AG09309 (cell line): ENCODE measurements around the gene RAB35.

Experiments used
- DNase-seq: peaks from one replicate; pipeline ENCODE4 v3.0.0-alpha.2; 2010; ENCODE audit warnings: low read depth
- H3K4me3 ChIP-seq: 2 replicates; pipeline ENCODE4 v1.5.1; 2011; ENCODE audit warnings: mild to moderate bottlenecking, low read depth, low read length, moderate library complexity; ENCODE audit not compliant: control insufficient read depth
- TF ChIP-seq, protein P1 (sequence below): IDR thresholded peaks from 2 replicates; pipeline ENCODE4 v1.5.1; 2011; ENCODE audit warnings: mild to moderate bottlenecking, low read depth, low read length, inconsistent platforms; ENCODE audit not compliant: insufficient read depth, control insufficient read depth; ENCODE audit errors: missing control alignments

The RAB35 gene

DNA sequence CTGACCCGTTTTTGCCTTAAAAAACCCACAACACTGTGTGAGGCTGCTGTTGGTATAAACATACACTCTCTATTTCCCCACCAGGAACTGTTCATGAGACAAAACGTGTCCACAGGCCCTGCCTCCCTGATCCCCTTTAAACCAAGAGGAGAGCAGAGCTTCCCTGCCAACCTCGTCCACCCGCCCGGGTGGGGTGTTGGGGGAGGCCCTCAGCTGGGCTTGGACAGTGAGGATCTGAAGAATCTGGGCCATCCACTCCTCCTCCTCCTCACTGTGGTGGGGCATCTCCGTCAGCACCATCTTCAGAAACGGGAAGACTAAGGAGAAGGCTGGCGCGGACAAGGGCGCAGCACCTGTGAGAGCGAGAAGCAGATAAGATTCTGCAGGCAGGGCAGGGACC is 41.1 kb upstream of the RAB35 start:
- H3K4me3 ChIP-seq: no peak overlapping the region
- DNase-seq: no peak
- TF ChIP-seq, protein P1, sequence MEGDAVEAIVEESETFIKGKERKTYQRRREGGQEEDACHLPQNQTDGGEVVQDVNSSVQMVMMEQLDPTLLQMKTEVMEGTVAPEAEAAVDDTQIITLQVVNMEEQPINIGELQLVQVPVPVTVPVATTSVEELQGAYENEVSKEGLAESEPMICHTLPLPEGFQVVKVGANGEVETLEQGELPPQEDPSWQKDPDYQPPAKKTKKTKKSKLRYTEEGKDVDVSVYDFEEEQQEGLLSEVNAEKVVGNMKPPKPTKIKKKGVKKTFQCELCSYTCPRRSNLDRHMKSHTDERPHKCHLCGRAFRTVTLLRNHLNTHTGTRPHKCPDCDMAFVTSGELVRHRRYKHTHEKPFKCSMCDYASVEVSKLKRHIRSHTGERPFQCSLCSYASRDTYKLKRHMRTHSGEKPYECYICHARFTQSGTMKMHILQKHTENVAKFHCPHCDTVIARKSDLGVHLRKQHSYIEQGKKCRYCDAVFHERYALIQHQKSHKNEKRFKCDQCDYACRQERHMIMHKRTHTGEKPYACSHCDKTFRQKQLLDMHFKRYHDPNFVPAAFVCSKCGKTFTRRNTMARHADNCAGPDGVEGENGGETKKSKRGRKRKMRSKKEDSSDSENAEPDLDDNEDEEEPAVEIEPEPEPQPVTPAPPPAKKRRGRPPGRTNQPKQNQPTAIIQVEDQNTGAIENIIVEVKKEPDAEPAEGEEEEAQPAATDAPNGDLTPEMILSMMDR: no peak

DNA sequence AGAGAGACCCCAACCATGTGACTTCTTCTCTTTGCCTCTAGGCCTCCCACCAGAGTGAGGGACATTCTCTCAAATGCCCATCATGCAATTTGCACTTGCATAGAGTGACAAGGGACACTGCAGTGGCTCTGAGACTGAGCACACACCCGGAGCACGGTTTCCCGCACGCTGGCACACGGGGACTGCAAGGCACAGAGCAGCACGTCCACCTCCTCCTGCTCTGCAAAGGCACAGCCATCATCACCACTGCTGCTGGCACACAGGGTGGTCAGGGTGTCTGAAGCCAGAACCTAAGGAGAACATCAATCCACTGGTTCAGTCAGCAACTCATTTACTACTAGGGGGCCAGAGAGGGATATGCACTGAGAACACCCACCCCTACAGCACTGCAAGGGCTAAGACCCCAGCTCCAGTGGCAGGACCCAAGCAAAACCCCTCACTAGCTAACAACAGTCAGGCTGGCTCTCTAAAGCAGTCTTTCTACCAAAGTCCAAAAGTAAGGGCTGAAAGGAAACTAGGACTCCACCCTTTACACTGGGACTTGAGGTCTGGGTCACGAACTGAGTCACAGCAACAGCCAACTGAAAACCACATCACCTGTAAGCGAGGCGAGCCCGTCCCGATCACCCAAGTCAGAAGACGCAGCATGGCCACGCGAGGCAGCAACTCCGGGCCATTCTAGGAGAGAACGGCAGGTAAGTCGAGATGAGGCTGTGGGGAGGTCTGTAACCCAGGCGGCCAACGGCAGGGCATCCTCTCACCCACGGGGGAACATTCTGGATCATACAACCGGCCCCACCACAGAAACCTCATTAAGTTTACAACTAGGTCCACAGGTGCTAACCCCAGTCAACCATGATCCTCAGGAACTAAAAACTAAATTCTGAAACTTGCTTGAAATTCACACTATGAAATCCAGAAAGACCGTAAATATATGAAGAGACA is 40.0 kb upstream of the RAB35 start:
- TF ChIP-seq, protein P1: no peak
- H3K4me3 ChIP-seq: no peak overlapping the region
- DNase-seq: no peak

DNA sequence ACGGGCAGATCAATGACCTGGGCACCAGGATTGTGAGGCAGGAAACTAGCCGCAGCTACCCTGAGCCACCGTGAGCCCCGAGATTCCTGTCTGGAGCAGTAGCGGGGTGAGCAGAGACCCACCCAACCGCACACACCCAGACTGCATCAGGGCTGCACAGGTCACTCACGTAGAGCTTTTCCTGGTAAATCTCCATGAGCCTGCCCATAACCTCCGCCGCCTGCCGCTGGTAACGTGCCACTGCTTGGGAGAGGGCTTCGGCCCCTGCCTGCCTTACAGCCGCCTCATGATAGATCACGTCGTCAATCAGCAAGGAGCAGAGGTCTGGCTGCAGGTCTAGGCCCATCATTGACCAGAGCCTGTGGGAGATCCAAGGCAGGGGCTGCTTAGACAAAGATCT is 38.5 kb upstream of the RAB35 start:
- TF ChIP-seq, protein P1: no peak
- DNase-seq: no peak
- no peak overlapping the region for H3K4me3 ChIP-seq

DNA sequence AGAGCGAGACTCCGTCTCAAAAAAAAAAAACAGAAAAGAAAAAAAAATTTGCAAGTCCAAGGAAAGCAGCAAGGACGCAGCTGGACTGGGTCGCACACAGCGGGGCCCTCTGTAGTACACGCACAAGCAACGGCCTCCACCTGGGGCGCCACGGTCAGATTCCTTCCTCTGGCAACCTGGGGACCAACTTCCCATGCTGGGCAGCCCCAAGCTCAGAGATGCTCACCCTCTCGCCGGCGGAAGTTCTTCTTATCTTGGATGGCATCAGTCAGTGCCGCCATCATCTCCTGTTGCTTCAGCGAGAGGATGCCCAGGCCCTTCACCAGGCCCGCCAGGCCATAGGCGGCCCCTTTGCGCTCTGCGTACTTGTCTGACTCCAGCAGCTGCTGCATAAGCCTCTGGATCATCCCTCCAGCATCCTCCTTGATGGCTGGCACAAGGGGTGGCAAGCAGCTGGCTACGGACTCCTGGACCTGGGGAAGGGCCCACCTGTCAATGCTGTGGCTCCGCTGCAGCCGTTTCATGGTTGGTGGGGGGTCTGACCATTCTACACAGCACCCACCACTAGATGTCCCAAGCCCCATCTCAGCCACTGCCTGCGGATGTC is 34.5 kb upstream of the RAB35 start:
- no peak overlapping the region for H3K4me3 ChIP-seq
- DNase-seq: no peak
- TF ChIP-seq, protein P1: no peak

DNA sequence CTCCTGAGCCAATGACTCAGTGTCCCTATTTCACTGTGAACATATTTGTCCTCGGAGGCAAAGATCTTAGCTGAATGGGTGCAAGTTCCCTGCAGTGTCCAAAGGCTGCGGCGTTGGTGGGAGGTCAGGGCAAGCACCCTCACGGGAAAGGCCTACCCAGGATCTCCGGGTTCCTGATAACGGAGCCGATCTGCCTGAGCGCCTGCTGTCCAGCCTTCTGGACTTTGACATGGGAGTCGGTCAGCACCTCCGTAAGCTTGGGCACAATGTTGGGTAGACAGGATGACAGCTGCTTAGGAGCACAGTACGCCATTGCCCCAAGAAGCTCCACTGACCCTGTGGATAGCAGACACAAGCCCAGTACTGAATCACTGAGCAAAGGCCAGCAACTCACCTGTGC is 31.5 kb upstream of the RAB35 start:
- no peak for DNase-seq
- H3K4me3 ChIP-seq: no peak overlapping the region
- TF ChIP-seq, protein P1: no peak

DNA sequence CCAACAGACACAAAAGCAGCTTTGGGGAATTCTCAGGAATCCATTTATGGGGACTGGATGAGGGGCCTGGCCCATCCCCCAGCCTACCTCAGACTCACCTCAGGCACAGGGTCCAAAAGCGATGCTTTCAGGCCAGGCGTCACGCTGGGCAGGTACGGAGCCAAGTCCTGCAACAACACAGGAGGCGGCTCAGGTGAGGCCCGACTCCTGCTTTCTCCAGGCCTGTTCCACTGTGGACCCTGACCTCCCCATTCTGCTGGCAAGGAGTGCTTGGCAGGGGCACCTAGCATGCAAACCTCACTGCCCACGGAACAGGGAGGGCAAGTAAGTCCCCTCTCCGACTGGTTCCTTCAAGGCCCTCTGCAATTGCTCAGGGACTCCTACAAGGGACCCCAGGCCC is 28.6 kb upstream of the RAB35 start:
- no peak for DNase-seq
- no peak overlapping the region for H3K4me3 ChIP-seq
- TF ChIP-seq, protein P1: no peak

DNA sequence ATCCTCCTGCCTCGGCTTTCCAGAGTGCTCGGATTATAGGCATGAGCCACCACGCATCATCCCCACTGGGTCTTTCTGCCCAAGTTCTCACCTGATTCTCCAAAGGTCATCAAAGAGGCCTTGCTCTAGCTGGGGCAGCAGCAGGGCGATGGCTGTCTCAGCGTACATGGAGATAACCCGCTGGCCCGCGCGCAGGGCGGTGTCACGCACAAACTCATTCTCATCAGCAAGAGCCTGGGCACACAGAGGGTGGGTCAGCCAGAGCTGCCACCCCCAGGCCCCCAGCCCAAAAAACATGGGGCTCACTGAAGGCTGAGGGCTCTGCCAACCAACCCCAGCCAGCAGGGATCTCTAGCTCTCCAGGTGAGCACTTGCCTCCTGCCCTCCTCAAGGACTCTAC is 27.7 kb upstream of the RAB35 start:
- no peak overlapping the region for H3K4me3 ChIP-seq
- DNase-seq: no peak
- TF ChIP-seq, protein P1: no peak
